H1 (cell line): ENCODE data around the gene FAN1. TPM values are rescaled to one million over a fixed set of nuclear protein-coding genes. Genes with fewer than 3 reads are reported as not detected.

ENCODE experiments used
- CTCF ChIA-PET: fragments of 300-600 bp; sonication (Branson Sonifier 250); formaldehyde crosslinking; loops from one replicate; lab custom pipeline; 2021; ENCODE audit not compliant: partially characterized antibody; lab: Charles Lee
- POLR2A ChIA-PET: fragments of 300-600 bp; sonication (Branson Sonifier 250); formaldehyde crosslinking; loops from one replicate; lab custom pipeline; 2021; ENCODE audit warnings: inconsistent platforms; ENCODE audit not compliant: partially characterized antibody; lab: Charles Lee
- DNase-seq, 2 experiments: peaks; one replicate each; pipeline versions ENCODE4 v3.0.0 to v3.0.0-alpha.2; 2010 to 2022; ENCODE audit warnings: low spot score in 2 of 2, low read depth in 1 of 2, mixed read lengths in 1 of 2
- FAIRE-seq: peaks from 2 replicates; lab custom pipeline; 2011; peaks lifted over from hg19 to GRCh38; lab: Jason Lieb, UNC
- H2AFZ ChIP-seq: 2 replicates; pipeline ENCODE4 v1.8.1; 2012; ENCODE audit warnings: low read length, inconsistent platforms
- H2AK5ac ChIP-seq: 2 replicates; pipeline ENCODE4 v1.6.1; 2013; ENCODE audit warnings: low read depth, low read length
- H2BK120ac ChIP-seq: replicated peaks from 2 replicates; pipeline ENCODE3; 2013; ENCODE audit warnings: low read depth, low read length, inconsistent platforms
- H2BK12ac ChIP-seq: 2 replicates; pipeline ENCODE4 v1.6.1; 2013; ENCODE audit warnings: low read depth, low read length
- H2BK15ac ChIP-seq: 2 replicates; pipeline ENCODE4 v1.6.1; 2013; ENCODE audit warnings: low read length
- H2BK20ac ChIP-seq: 2 replicates; pipeline ENCODE4 v1.6.1; 2013; ENCODE audit warnings: low read length
- H2BK5ac ChIP-seq: 2 replicates; pipeline ENCODE4 v1.6.1; 2013; ENCODE audit warnings: low read depth, low read length
- H3K14ac ChIP-seq: 2 replicates; pipeline ENCODE4 v1.6.1; 2013; ENCODE audit warnings: inconsistent platforms; ENCODE audit not compliant: insufficient read length
- H3K18ac ChIP-seq: 2 replicates; pipeline ENCODE4 v1.6.1; 2013; ENCODE audit warnings: low read length; ENCODE audit errors: extremely low read depth
- H3K23ac ChIP-seq: 2 replicates; pipeline ENCODE4 v1.6.1; 2013; ENCODE audit warnings: inconsistent platforms; ENCODE audit not compliant: insufficient read length
- H3K23me2 ChIP-seq: 2 replicates; pipeline ENCODE4 v1.6.1; 2013; ENCODE audit warnings: low read depth, low read length
- H3K27ac ChIP-seq: 2 replicates; pipeline ENCODE4 v1.6.1; 2011; ENCODE audit warnings: low read depth, low read length, inconsistent platforms
- H3K27me3 ChIP-seq, 4 experiments: replicated peaks in 1 of 4; 1 replicate in 1 of 4; 2 replicates in 3 of 4; pipeline versions ENCODE4 v1.6.1 to v1.8.1; 2011 to 2013; ENCODE audit warnings: low read length in 3 of 4, mild to moderate bottlenecking in 3 of 4, inconsistent platforms in 2 of 4, mixed read lengths in 2 of 4, moderate library complexity in 1 of 4; ENCODE audit not compliant: control insufficient read depth in 3 of 4, insufficient read depth in 3 of 4; ENCODE audit errors: extremely low read depth in 1 of 4
- H3K36me3 ChIP-seq, 4 experiments: 2 replicates each; pipeline versions ENCODE4 v1.6.1 to v1.8.1; 2011 to 2013; ENCODE audit warnings: mild to moderate bottlenecking in 4 of 4, low read length in 3 of 4, moderate library complexity in 2 of 4, control low read depth in 1 of 4, inconsistent platforms in 1 of 4; ENCODE audit not compliant: insufficient read depth in 4 of 4, control insufficient read depth in 2 of 4
- H3K4ac ChIP-seq: replicated peaks from 2 replicates; pipeline ENCODE3; 2013; ENCODE audit warnings: low read length, low read depth, mixed read lengths, inconsistent platforms; ENCODE audit not compliant: insufficient read length
- H3K4me1 ChIP-seq, 4 experiments: replicated peaks in 1 of 4; 1 replicate in 1 of 4; 2 replicates in 3 of 4; pipeline versions ENCODE4 v1.6.1 to v1.8.1; 2011 to 2013; ENCODE audit warnings: low read length in 3 of 4, inconsistent platforms in 2 of 4, mixed read lengths in 1 of 4; ENCODE audit not compliant: insufficient read depth in 4 of 4, control insufficient read depth in 3 of 4
- H3K4me2 ChIP-seq, 2 experiments: 2 replicates each; pipeline versions ENCODE4 v1.6.1 to v1.8.1; 2011 to 2013; ENCODE audit warnings: low read depth in 2 of 2, low read length in 2 of 2, control low read depth in 1 of 2, inconsistent platforms in 1 of 2, mild to moderate bottlenecking in 1 of 2; ENCODE audit not compliant: insufficient read depth in 1 of 2
- H3K4me3 ChIP-seq, 4 experiments: fragments of 200-600, 300-600 bp in 1 of 4; sonication (generic), shearing (Covaris generic), sonication (Bioruptor Twin) in 1 of 4; 2 replicates each; pipeline versions ENCODE4 v1.5.1 to v1.8.1; 2011 to 2016; ENCODE audit warnings: low read length in 4 of 4, low read depth in 3 of 4, control low read depth in 2 of 4, inconsistent platforms in 2 of 4, mild to moderate bottlenecking in 2 of 4, mixed read lengths in 1 of 4, moderate library complexity in 1 of 4; ENCODE audit not compliant: insufficient read depth in 2 of 4; ENCODE audit errors: extremely low read depth in 1 of 4
- H3K56ac ChIP-seq: replicated peaks from 2 replicates; pipeline ENCODE3; 2013; ENCODE audit warnings: low read depth, mild to moderate bottlenecking, mixed read lengths, low read length, inconsistent platforms; ENCODE audit not compliant: insufficient read length
- H3K79me1 ChIP-seq: 2 replicates; pipeline ENCODE4 v1.6.1; 2013; ENCODE audit warnings: low read depth, low read length, control low read depth
- H3K79me2 ChIP-seq, 2 experiments: 2 replicates each; pipeline versions ENCODE4 v1.6.1 to v1.8.1; 2012 to 2013; ENCODE audit warnings: low read length in 2 of 2, mild to moderate bottlenecking in 2 of 2, inconsistent platforms in 1 of 2; ENCODE audit not compliant: insufficient read depth in 2 of 2, control insufficient read depth in 1 of 2
- H3K9ac ChIP-seq, 4 experiments: replicated peaks in 1 of 4; 1 replicate in 1 of 4; 2 replicates in 3 of 4; pipeline versions ENCODE4 v1.6.1 to v1.8.1; 2011 to 2013; ENCODE audit warnings: low read depth in 3 of 4, low read length in 3 of 4, control low read depth in 2 of 4, mild to moderate bottlenecking in 2 of 4, moderate library complexity in 2 of 4, inconsistent platforms in 1 of 4; ENCODE audit errors: extremely low read depth in 1 of 4
- H3K9me3 ChIP-seq, 2 experiments: 2 replicates each; pipeline versions ENCODE4 v1.6.1 to v1.8.1; 2012 to 2013; ENCODE audit warnings: mild to moderate bottlenecking in 2 of 2, moderate library complexity in 2 of 2, control low read depth in 1 of 2, inconsistent platforms in 1 of 2, low read depth in 1 of 2, low read length in 1 of 2, mixed read lengths in 1 of 2; ENCODE audit not compliant: insufficient read depth in 2 of 2
- H4K20me1 ChIP-seq, 2 experiments: replicated peaks in 1 of 2; 2 replicates each; pipeline versions ENCODE3 to v1.8.1; 2011 to 2013; ENCODE audit warnings: inconsistent platforms in 2 of 2, low read length in 2 of 2, mild to moderate bottlenecking in 1 of 2; ENCODE audit not compliant: insufficient read depth in 2 of 2, control insufficient read depth in 1 of 2
- H4K5ac ChIP-seq: 2 replicates; pipeline ENCODE4 v1.6.1; 2013; ENCODE audit warnings: low read length, low read depth, mixed read lengths, inconsistent platforms; ENCODE audit not compliant: insufficient read length
- H4K8ac ChIP-seq: 2 replicates; pipeline ENCODE4 v1.8.0; 2013; ENCODE audit warnings: mild to moderate bottlenecking, moderate library complexity, low read length, inconsistent platforms; ENCODE audit not compliant: insufficient read depth; ENCODE audit errors: extremely low read depth
- H4K91ac ChIP-seq: replicated peaks from 2 replicates; pipeline ENCODE3; 2013; ENCODE audit warnings: low read length, mixed read lengths, inconsistent platforms; ENCODE audit not compliant: insufficient read length
- BRCA1 ChIP-seq: IDR thresholded peaks from 2 replicates; pipeline ENCODE4 v1.6.1; 2012; ENCODE audit warnings: low read depth, low read length, improper control_type of control experiment
- CREB1 ChIP-seq: IDR thresholded peaks from 2 replicates; pipeline ENCODE4 v1.6.1; 2012; ENCODE audit warnings: inconsistent platforms
- FOSL1 ChIP-seq: IDR thresholded peaks from 2 replicates; pipeline ENCODE4 v1.6.1; 2011; ENCODE audit warnings: mild to moderate bottlenecking, low read depth, low read length, moderate library complexity; ENCODE audit not compliant: insufficient read depth
- SP1 ChIP-seq: IDR thresholded peaks from 2 replicates; pipeline ENCODE4 v1.6.1; 2011; ENCODE audit warnings: low read depth, low read length
- SP2 ChIP-seq: IDR thresholded peaks from 2 replicates; pipeline ENCODE4 v1.6.1; 2012; ENCODE audit warnings: mild to moderate bottlenecking, low read length, inconsistent platforms
- WGBS, 2 experiments: shearing (Covaris generic) in 1 of 2; methylation state at CpG; one replicate each; pipeline versions ENCODE4 v1.1.6 to v1.1.7; 2013 to 2015; ENCODE audit warnings: low lambda C conversion rate in 2 of 2, mixed read lengths in 2 of 2, inconsistent platforms in 1 of 2, low coverage in 1 of 2, missing lambda C conversion rate in 1 of 2; ENCODE audit not compliant: insufficient replicate concordance in 2 of 2, insufficient coverage in 1 of 2, insufficient read length in 1 of 2; ENCODE audit errors: extremely low coverage in 1 of 2, missing lambda C conversion rate in 1 of 2; 5-methylcytosine and 5-hydroxymethylcytosine counted together
- polyA plus RNA-seq, 7 experiments: library from polyadenylated mRNA; depleted of rRNA in 3 of 7; stranded (reverse) in 5 of 7; unstranded in 2 of 7; fragments of >200 nt in 5 of 7; fragments of 200-250 nt in 2 of 7; gene quantifications; 1 replicate in 5 of 7; 2 replicates in 1 of 7; 4 replicates in 1 of 7; pipeline versions ENCODE4 v1.2.1 to v1.2.3, GENCODE V29; 2011 to 2013; ENCODE audit warnings: missing spikeins in 2 of 7, mixed read lengths in 2 of 7
- total RNA-seq: library from RNA; stranded (reverse); fragmentation: NEBNext Ultra II Directional; extraction: Animal tissue kit (Norgen Biotek cat#: 25700); gene quantifications from 2 replicates; pipeline ENCODE4 v1.2.1, GENCODE V29; 2021
- TF ChIP-seq, protein P1 (sequence below): IDR thresholded peaks from 2 replicates; pipeline ENCODE4 v1.6.1; 2011; ENCODE audit warnings: low read length, improper control_type of control experiment

FAN1 gene
- total and polyA plus RNA-seq, 2 of the 8 experiments (the other 6 are each of a cell fraction or from before 2014, with no cell fraction given), result 8.6 to 24.9 TPM

DNA sequence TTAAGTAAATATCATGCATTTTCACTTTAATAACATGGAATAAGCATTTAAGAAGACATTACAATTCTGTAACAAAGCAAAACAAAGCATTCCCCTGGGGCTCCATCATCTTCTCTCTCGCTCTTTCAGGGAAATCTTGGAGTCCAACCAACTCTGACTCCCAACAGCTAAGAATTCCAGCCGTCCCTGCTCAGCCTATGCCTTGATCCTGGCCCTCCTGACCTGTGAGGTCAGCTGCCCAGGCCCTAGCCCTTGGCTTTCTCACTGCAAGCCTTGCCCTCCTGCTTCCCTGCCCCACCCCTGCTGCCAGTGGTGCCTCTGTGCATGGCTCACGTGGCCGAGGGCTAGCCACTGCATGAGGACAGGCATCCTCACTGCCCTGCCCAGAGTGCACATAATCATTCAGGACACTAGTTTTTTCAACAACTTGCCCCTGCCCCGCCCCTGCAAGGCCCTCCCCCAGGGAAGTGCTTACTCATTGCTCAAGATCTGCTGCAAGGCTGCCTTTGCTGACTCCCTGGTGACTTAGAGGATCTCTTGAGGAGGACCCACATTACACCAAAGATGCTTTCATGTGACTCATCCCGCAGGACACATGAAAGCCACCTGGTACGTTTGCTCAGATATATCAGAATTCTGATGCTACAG is 50.1 kb downstream of the FAN1 start:
- Histone ChIP-seq H3K4me3 (no peak overlapping the region), H3K9ac (no peak overlapping the region), H2BK15ac (no peak overlapping the region), H4K5ac (no peak overlapping the region), H3K79me1 (no peaks in the 10 kb centered on the region), H3K4me1 (peaks cover 0 to 2% (median 0%) of the 10 kb centered on the region in 4 experiments; a peak in 1 of 7 replicates), H4K20me1 (no peaks in the 10 kb centered on the region), H3K4me2 (no peak overlapping the region), H2AFZ (no peak overlapping the region), H2BK5ac (0 out of 2 replicates have a peak overlapping the region, but pooled peaks have one; percentile 44), H2BK120ac (no peak overlapping the region), H3K27ac (no peak overlapping the region), H4K91ac (no peak overlapping the region), H2BK12ac (peak overlapping the region; percentile 50; the same call in 1 of the 2 replicates), H3K23me2 (no peaks in the 10 kb centered on the region), H3K18ac (no peak overlapping the region), H2BK20ac (no peak overlapping the region), H3K4ac (no peak overlapping the region), H3K36me3 (peaks cover 0 to 50% (median 16%) of the 10 kb centered on the region in 4 experiments; a peak in 7 of 8 replicates), H3K27me3 (no peaks in the 10 kb centered on the region), H3K56ac (no peak overlapping the region), H2AK5ac (0 out of 2 replicates have a peak overlapping the region, but pooled peaks have one; percentile 24), H3K9me3 (no peaks in the 10 kb centered on the region; a peak in 1 of 4 replicates), H3K23ac (no peak overlapping the region), H3K79me2 (no peaks in the 10 kb centered on the region), H3K14ac (no peak overlapping the region), H4K8ac (no peak overlapping the region)
- 93% methylated on average over 7 of the region's 7 CpGs; no CpG with 5 or more reads in 1 of the 2 experiments for WGBS, 2 experiments
- DNase-seq, result peak in 1 of 2 experiments; percentile 15
- POLR2A ChIA-PET, result interaction anchor here (0.6 kb wide), 1 partner anchor 184 kb away, joined by 3 read pairs; no protein-coding TSS in a partner anchor
- CTCF ChIA-PET, result interaction anchor here (0.9 kb wide), 1 partner anchor 9 kb away, joined by 6 read pairs; no protein-coding TSS in a partner anchor
- FAIRE-seq, result no peak
- TF ChIP-seq SP2, result no peak
- TF ChIP-seq, protein P1, sequence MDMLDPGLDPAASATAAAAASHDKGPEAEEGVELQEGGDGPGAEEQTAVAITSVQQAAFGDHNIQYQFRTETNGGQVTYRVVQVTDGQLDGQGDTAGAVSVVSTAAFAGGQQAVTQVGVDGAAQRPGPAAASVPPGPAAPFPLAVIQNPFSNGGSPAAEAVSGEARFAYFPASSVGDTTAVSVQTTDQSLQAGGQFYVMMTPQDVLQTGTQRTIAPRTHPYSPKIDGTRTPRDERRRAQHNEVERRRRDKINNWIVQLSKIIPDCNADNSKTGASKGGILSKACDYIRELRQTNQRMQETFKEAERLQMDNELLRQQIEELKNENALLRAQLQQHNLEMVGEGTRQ, result no peak
- no peak for TF ChIP-seq FOSL1
- no peak for TF ChIP-seq BRCA1
- no peak for TF ChIP-seq CREB1
- TF ChIP-seq SP1, result no peak
